ENCODE results near the gene LZTS3. TPM values are rescaled to one million over a fixed set of nuclear protein-coding genes. Genes with fewer than 3 reads are reported as not detected.

The LZTS3 gene
- total and polyA plus RNA-seq, 2 experiments from 2014 or later = 3.9 to 12.1 TPM

GRCh38 chr20:3164043-3164762, 9.1 kb downstream of the LZTS3 start:
- H2AFZ ChIP-seq = no peak overlapping the region
- no peak for DNase-seq
- H4K20me1 ChIP-seq (ENCODE audit: insufficient read depth) = no peaks in the 10 kb centered on the region
- in situ Hi-C loops (cut with MboI) = no loop called here
- H3K4me1 ChIP-seq (ENCODE audit: insufficient read depth) = no peaks in the 10 kb centered on the region
- H3F3A ChIP-seq (ENCODE audit: insufficient read depth) = no peaks in the 10 kb centered on the region
- no peaks in the 10 kb centered on the region for H3K9me3 ChIP-seq (ENCODE audit: low read depth)
- TF ChIP-seq EZH2phosphoT487 (IDR thresholded peaks at IDR 0.05; ENCODE audit: insufficient read depth, low read depth) = no peak
- TF ChIP-seq EZH2 (IDR thresholded peaks at IDR 0.05; ENCODE audit: insufficient read depth, poor library complexity, severe bottlenecking) = no peak
- H3K9ac ChIP-seq = no peak overlapping the region
- H3K4me3 ChIP-seq = no peak overlapping the region
- no peaks in the 10 kb centered on the region for H3K36me3 ChIP-seq (ENCODE audit: low read depth)
- no peaks in the 10 kb centered on the region for H3K9me2 ChIP-seq (ENCODE audit: insufficient read depth)
- WGBS, 2 experiments (ENCODE audit: low coverage in 1 of 2, low lambda C conversion rate in 2 of 2, missing lambda C conversion rate in 2 of 2) = 83 to 89% methylated on average over 4 to 30 of the region's 32 CpGs
- H3K27ac ChIP-seq = no peak overlapping the region
- no peaks in the 10 kb centered on the region for H3K27me3 ChIP-seq (replicated peaks; ENCODE audit: insufficient read depth)
- H3K4me2 ChIP-seq (ENCODE audit: unreplicated experiment) = no peak overlapping the region
- H3K79me2 ChIP-seq (ENCODE audit: insufficient read depth) = peaks cover 8% of the 10 kb centered on the region

GRCh38 chr20:3163099-3164042, 10.0 kb downstream of the LZTS3 start:
- DNase-seq = no peak
- TF ChIP-seq EZH2 (IDR thresholded peaks at IDR 0.05; ENCODE audit: insufficient read depth, poor library complexity, severe bottlenecking) (no peak), EZH2phosphoT487 (IDR thresholded peaks at IDR 0.05; ENCODE audit: insufficient read depth, low read depth) (no peak)
- H3K27ac ChIP-seq = no peak overlapping the region
- H3K4me3 ChIP-seq = no peak overlapping the region
- no peaks in the 10 kb centered on the region for H3K9me3 ChIP-seq (ENCODE audit: low read depth)
- H3K36me3 ChIP-seq (ENCODE audit: low read depth) = no peaks in the 10 kb centered on the region
- in situ Hi-C loops (cut with MboI) = no loop called here
- no peak overlapping the region for H3K4me2 ChIP-seq (ENCODE audit: unreplicated experiment)
- no peaks in the 10 kb centered on the region for H3K9me2 ChIP-seq (ENCODE audit: insufficient read depth)
- H4K20me1 ChIP-seq (ENCODE audit: insufficient read depth) = peaks cover 4% of the 10 kb centered on the region; the same call in 1 of the 2 replicates
- H3K4me1 ChIP-seq (ENCODE audit: insufficient read depth) = peaks cover 3% of the 10 kb centered on the region; the same call in 1 of the 2 replicates
- H3K79me2 ChIP-seq (ENCODE audit: insufficient read depth) = peaks cover 17% of the 10 kb centered on the region
- H3K27me3 ChIP-seq (replicated peaks; ENCODE audit: insufficient read depth) = no peaks in the 10 kb centered on the region
- H2AFZ ChIP-seq = no peak overlapping the region
- WGBS, 2 experiments (ENCODE audit: low coverage in 1 of 2, low lambda C conversion rate in 2 of 2, missing lambda C conversion rate in 2 of 2) = 74 to 75% methylated on average over 14 of the region's 14 CpGs
- no peaks in the 10 kb centered on the region for H3F3A ChIP-seq (ENCODE audit: insufficient read depth)
- H3K9ac ChIP-seq = no peak overlapping the region

GRCh38 chr20:3162080-3162611, 11.2 kb downstream of the LZTS3 start:
- no peaks in the 10 kb centered on the region for H3K36me3 ChIP-seq (ENCODE audit: low read depth)
- TF ChIP-seq EZH2 (IDR thresholded peaks at IDR 0.05; ENCODE audit: insufficient read depth, poor library complexity, severe bottlenecking) (no peak), EZH2phosphoT487 (IDR thresholded peaks at IDR 0.05; ENCODE audit: insufficient read depth, low read depth) (no peak)
- no peak overlapping the region for H3K4me2 ChIP-seq (ENCODE audit: unreplicated experiment)
- H3K27ac ChIP-seq = no peak overlapping the region
- H4K20me1 ChIP-seq (ENCODE audit: insufficient read depth) = peaks cover 12% of the 10 kb centered on the region
- no peaks in the 10 kb centered on the region for H3K27me3 ChIP-seq (replicated peaks; ENCODE audit: insufficient read depth)
- no peak for DNase-seq
- peaks cover 29% of the 10 kb centered on the region for H3K79me2 ChIP-seq (ENCODE audit: insufficient read depth)
- H3K9me3 ChIP-seq (ENCODE audit: low read depth) = no peaks in the 10 kb centered on the region
- no peak overlapping the region for H3K9ac ChIP-seq
- no peak overlapping the region for H2AFZ ChIP-seq
- in situ Hi-C loops (cut with MboI) = no loop called here
- no peaks in the 10 kb centered on the region for H3F3A ChIP-seq (ENCODE audit: insufficient read depth)
- no peak overlapping the region for H3K4me3 ChIP-seq
- 39 to 48% methylated on average over 11 of the region's 11 CpGs for WGBS, 2 experiments (ENCODE audit: low coverage in 1 of 2, low lambda C conversion rate in 2 of 2, missing lambda C conversion rate in 2 of 2)
- peaks cover 16% of the 10 kb centered on the region for H3K4me1 ChIP-seq (ENCODE audit: insufficient read depth)
- no peaks in the 10 kb centered on the region for H3K9me2 ChIP-seq (ENCODE audit: insufficient read depth)

GRCh38 chr20:3161316-3162079, 11.9 kb downstream of the LZTS3 start:
- Histone ChIP-seq H3K79me2 (ENCODE audit: insufficient read depth) (peaks cover 35% of the 10 kb centered on the region), H4K20me1 (ENCODE audit: insufficient read depth) (peaks cover 12% of the 10 kb centered on the region), H3K27me3 (replicated peaks; ENCODE audit: insufficient read depth) (no peaks in the 10 kb centered on the region), H2AFZ (no peak overlapping the region), H3F3A (ENCODE audit: insufficient read depth) (no peaks in the 10 kb centered on the region), H3K4me2 (ENCODE audit: unreplicated experiment) (no peak overlapping the region), H3K9me2 (ENCODE audit: insufficient read depth) (no peaks in the 10 kb centered on the region), H3K9me3 (ENCODE audit: low read depth) (no peaks in the 10 kb centered on the region), H3K4me1 (ENCODE audit: insufficient read depth) (peaks cover 18% of the 10 kb centered on the region), H3K36me3 (ENCODE audit: low read depth) (no peaks in the 10 kb centered on the region), H3K4me3 (no peak overlapping the region), H3K9ac (no peak overlapping the region), H3K27ac (no peak overlapping the region)
- no peak for TF ChIP-seq EZH2 (IDR thresholded peaks at IDR 0.05; ENCODE audit: insufficient read depth, poor library complexity, severe bottlenecking)
- TF ChIP-seq EZH2phosphoT487 (IDR thresholded peaks at IDR 0.05; ENCODE audit: insufficient read depth, low read depth) = no peak
- in situ Hi-C loops (cut with MboI) = no loop called here
- 49 to 54% methylated on average over 5 of the region's 5 CpGs for WGBS, 2 experiments (ENCODE audit: low coverage in 1 of 2, low lambda C conversion rate in 2 of 2, missing lambda C conversion rate in 2 of 2)
- no peak for DNase-seq

Measured in GM23248 (cell line).